Tibial artery (tissue), 4 donors: ENCODE data around the gene PARD3B.

Source experiments
- DNase-seq, 2 donors: peaks; one replicate each; pipeline ENCODE4 v3.0.0-alpha.2; 2019
- H3K27ac ChIP-seq, 2 donors: fragments of 200-600 bp; sonication (generic) in 1 of 2; 1 replicate in 1 of 2; 2 replicates in 1 of 2; pipeline ENCODE4 v1.5.1; 2018 to 2019; ENCODE audit warnings: mild to moderate bottlenecking in 1 of 2
- H3K27me3 ChIP-seq, 2 donors: fragments of 200-600 bp; sonication (generic) in 1 of 2; one replicate each; pipeline versions ENCODE4 v1.5.1 to v1.6.0; 2016 to 2019
- H3K36me3 ChIP-seq, 3 donors: fragments of 200-600 bp; sonication (generic) in 2 of 3; one replicate each; pipeline ENCODE4 v1.5.1; 2016 to 2019; ENCODE audit warnings: mild to moderate bottlenecking in 2 of 3
- H3K4me1 ChIP-seq, 4 donors: fragments of 200-600 bp; sonication (generic) in 2 of 4; 1 replicate in 3 of 4; 2 replicates in 1 of 4; pipeline ENCODE4 v1.5.1; 2016 to 2019
- H3K4me3 ChIP-seq, 2 donors: fragments of 200-600 bp; sonication (generic) in 1 of 2; 1 replicate in 1 of 2; 2 replicates in 1 of 2; pipeline ENCODE4 v1.5.1; 2018 to 2019; ENCODE audit warnings: mild to moderate bottlenecking in 2 of 2
- H3K9me3 ChIP-seq, 3 donors: fragments of 200-600 bp; sonication (generic) in 1 of 3; one replicate each; pipeline ENCODE4 v1.5.1; 2016 to 2019
- intact Hi-C: fragments of 100-400 bp; cut with DNase I; formaldehyde crosslinking; loops from one replicate; pipeline ENCODE4 v1.15.0; 2023; ENCODE audit warnings: low total_unique reads
- TF ChIP-seq, protein P1 (sequence below), 2 experiments: fragments of 200-600 bp in 1 of 2; fragments of 450-650 bp in 1 of 2; IDR thresholded peaks; one replicate each; pipeline ENCODE4 v1.5.1; 2017 to 2019; ENCODE audit warnings: antibody characterized with exemption in 2 of 2, mild to moderate bottlenecking in 1 of 2, moderate library complexity in 1 of 2

Gene PARD3B

DNA sequence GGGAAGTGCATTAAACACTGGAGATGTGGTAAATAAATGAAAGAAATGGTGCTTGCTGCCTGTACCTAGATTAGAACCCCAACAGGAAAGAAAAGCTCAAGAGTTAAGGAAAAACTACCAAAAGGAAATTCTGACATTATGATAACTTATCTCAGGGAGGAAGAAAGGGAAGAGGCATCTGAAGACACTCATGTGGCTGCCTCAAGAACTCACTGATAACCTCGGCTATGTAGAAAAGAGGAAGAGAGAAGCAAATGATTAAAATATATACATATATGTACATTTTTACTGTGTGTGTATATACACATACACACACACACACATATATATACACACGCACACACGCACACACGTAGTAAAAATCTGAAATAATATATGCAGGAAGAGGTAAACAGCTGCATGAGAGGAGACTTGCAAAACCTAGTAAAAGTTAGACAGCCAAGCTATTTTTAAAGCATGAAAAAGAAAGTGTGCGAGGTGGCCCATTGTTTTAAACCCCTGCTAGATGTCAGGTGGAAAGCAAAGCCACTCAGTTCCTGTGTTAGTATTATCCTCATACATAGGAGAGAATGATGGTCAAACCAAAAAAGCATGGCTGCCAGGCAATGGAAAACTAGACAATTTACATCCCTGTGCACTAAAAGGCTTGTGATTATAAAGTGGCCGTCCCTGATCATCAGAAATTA is 654.0 kb downstream of the PARD3B start:
- Histone ChIP-seq H3K4me1 (peaks cover 0 to 3% (median 0%) of the 10 kb centered on the region in 4 donors), H3K27ac (no peak overlapping the region), H3K9me3 (no peaks in the 10 kb centered on the region), H3K27me3 (no peaks in the 10 kb centered on the region), H3K4me3 (no peak overlapping the region), H3K36me3 (no peaks in the 10 kb centered on the region)
- intact Hi-C loops: no loop called here
- TF ChIP-seq, protein P1, sequence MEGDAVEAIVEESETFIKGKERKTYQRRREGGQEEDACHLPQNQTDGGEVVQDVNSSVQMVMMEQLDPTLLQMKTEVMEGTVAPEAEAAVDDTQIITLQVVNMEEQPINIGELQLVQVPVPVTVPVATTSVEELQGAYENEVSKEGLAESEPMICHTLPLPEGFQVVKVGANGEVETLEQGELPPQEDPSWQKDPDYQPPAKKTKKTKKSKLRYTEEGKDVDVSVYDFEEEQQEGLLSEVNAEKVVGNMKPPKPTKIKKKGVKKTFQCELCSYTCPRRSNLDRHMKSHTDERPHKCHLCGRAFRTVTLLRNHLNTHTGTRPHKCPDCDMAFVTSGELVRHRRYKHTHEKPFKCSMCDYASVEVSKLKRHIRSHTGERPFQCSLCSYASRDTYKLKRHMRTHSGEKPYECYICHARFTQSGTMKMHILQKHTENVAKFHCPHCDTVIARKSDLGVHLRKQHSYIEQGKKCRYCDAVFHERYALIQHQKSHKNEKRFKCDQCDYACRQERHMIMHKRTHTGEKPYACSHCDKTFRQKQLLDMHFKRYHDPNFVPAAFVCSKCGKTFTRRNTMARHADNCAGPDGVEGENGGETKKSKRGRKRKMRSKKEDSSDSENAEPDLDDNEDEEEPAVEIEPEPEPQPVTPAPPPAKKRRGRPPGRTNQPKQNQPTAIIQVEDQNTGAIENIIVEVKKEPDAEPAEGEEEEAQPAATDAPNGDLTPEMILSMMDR (IDR thresholded peaks at IDR 0.05): no peak
- DNase-seq: no peak

DNA sequence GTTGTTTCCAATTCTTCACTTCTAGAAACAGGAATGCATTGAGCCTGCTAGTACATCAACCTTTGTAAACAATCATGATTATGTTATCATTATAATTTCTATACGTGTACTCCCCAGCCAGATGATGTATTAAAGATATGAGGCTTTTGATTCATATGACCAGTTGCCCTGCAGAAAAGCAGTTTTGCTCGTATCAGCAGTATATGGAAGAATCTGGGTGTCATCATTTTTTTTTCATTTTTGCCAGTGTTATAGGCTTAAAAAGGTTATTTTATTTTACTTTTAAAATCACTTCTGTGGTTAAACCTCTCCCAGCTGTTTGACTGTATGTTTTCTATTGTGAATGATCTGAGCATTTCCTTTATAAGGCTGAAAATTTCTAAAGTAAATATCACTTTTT is 665.2 kb downstream of the PARD3B start:
- intact Hi-C loops: no loop called here
- Histone ChIP-seq H3K4me1 (no peaks in the 10 kb centered on the region), H3K36me3 (no peaks in the 10 kb centered on the region), H3K27me3 (no peaks in the 10 kb centered on the region), H3K9me3 (no peaks in the 10 kb centered on the region), H3K27ac (no peak overlapping the region), H3K4me3 (no peak overlapping the region)
- TF ChIP-seq, protein P1 (IDR thresholded peaks at IDR 0.05): no peak
- DNase-seq: no peak

DNA sequence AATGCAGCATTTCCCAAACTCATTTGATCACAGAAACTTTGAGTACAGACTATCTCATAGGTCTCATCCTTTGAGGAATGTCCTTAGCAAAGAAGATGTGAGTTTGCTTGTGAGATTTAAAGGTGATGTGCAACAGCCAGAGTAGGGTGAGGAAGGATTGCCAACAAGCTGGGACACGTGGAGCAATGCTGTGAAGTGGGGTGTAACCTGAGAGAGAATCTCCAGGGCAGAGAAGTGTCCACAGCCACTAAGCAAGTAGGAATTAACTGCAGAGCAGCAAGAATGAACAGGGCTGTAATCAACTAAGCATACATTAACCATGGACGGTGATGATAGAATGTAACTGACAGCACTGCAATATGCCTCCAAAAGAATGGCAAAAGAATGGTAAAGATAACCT is 667.1 kb downstream of the PARD3B start:
- Histone ChIP-seq H3K9me3 (no peaks in the 10 kb centered on the region), H3K4me1 (peaks cover 0 to 10% (median 0%) of the 10 kb centered on the region in 4 donors), H3K27me3 (no peaks in the 10 kb centered on the region), H3K4me3 (no peak overlapping the region), H3K27ac (no peak overlapping the region), H3K36me3 (no peaks in the 10 kb centered on the region)
- intact Hi-C loops: no loop called here
- TF ChIP-seq, protein P1 (IDR thresholded peaks at IDR 0.05): no peak
- DNase-seq: no peak

DNA sequence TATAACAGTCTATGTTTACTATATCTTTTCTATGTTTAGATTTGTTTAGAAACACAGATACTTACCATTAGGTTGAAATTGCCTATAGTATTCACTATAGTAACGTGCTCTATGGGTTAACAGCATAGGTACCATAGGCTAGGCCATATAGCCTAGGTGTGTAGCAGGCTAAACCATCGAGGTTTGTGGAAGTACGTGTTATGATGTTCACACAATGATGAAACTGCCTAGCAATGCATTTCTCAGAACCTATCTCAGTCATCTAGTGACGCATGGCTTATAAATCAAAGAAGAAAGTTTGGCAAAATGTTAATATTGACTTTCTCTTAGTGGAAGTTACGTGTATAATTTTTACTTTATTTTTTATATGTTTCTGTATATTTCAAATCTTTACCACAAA is 670.8 kb downstream of the PARD3B start:
- H3K27ac ChIP-seq: no peak overlapping the region
- no peaks in the 10 kb centered on the region for H3K36me3 ChIP-seq
- intact Hi-C loops: no loop called here
- TF ChIP-seq, protein P1 (IDR thresholded peaks at IDR 0.05): no peak
- H3K4me1 ChIP-seq: peaks cover 0 to 18% (median 0%) of the 10 kb centered on the region in 4 donors
- H3K9me3 ChIP-seq: no peaks in the 10 kb centered on the region
- no peak overlapping the region for H3K4me3 ChIP-seq
- H3K27me3 ChIP-seq: no peaks in the 10 kb centered on the region
- DNase-seq: no peak

DNA sequence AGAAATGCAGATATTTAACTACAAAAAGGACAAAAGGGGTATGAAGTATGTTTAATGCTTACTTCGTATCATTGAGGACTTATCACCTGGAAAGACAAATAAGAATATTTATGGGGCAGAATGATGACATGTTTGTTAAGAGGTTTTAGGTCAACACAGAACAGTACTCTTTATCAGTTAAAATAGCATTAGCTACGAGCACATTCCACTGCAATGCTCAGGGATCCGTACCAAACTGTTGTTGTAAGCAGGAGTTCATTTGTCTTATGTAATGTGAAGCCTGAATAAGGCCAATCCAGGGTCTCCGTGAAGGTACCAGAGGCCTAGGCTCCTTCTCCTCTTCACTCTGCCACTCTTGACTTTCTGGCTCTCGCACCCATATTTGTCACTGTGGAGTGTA is 671.3 kb downstream of the PARD3B start:
- Histone ChIP-seq H3K4me3 (no peak overlapping the region), H3K9me3 (no peaks in the 10 kb centered on the region), H3K4me1 (peaks cover 0 to 18% (median 0%) of the 10 kb centered on the region in 4 donors), H3K27ac (no peak overlapping the region), H3K27me3 (no peaks in the 10 kb centered on the region), H3K36me3 (no peaks in the 10 kb centered on the region)
- no peak for DNase-seq
- TF ChIP-seq, protein P1 (IDR thresholded peaks at IDR 0.05): no peak
- intact Hi-C loops: no loop called here
